Measurements from ENCODE around the gene RRP1B. TPM values are rescaled to one million over a fixed set of nuclear protein-coding genes. Genes with fewer than 3 reads are reported as not detected.

Gene RRP1B
- total and polyA plus RNA-seq, 9 of the 15 experiments (the other 6 are each of a cell fraction or from before 2014, with no cell fraction given) = 6.8 to 66.6 (median 41.9) TPM

GRCh38 chr21:43658769-43659135 is 608 bp upstream of the RRP1B start:
- ATAC-seq (no peak), DNase-seq (ENCODE audit: extremely low read depth in 1 of 4, low spot score in 3 of 4) (no peak), FAIRE-seq (no peak)
- TF ChIP-seq CHD2 (IDR thresholded peaks at IDR 0.05; ENCODE audit: low read depth, low read length) = no peak
- 0 out of 2 replicates have a peak, but pooled peaks have one; percentile 18 for TF ChIP-seq ZC3H4 (CRISPR knock-in tag; IDR thresholded peaks at IDR 0.05; ENCODE audit: borderline replicate concordance)
- TF ChIP-seq, protein P1, sequence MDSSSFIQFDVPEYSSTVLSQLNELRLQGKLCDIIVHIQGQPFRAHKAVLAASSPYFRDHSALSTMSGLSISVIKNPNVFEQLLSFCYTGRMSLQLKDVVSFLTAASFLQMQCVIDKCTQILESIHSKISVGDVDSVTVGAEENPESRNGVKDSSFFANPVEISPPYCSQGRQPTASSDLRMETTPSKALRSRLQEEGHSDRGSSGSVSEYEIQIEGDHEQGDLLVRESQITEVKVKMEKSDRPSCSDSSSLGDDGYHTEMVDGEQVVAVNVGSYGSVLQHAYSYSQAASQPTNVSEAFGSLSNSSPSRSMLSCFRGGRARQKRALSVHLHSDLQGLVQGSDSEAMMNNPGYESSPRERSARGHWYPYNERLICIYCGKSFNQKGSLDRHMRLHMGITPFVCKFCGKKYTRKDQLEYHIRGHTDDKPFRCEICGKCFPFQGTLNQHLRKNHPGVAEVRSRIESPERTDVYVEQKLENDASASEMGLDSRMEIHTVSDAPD (CRISPR knock-in tag; IDR thresholded peaks at IDR 0.05) = no peak
- TF ChIP-seq ZNF311 (CRISPR knock-in tag; IDR thresholded peaks at IDR 0.05) = no peak
- TF ChIP-seq MIER1 (IDR thresholded peaks at IDR 0.05; ENCODE audit: low read depth) = 0 out of 2 replicates have a peak, but pooled peaks have one; percentile 48
- TF ChIP-seq ZC3H11A (IDR thresholded peaks at IDR 0.05; ENCODE audit: low read depth, low read length) = no peak
- no peak for TF ChIP-seq GATAD2A (IDR thresholded peaks at IDR 0.05)
- TF ChIP-seq KDM2B (CRISPR knock-in tag; IDR thresholded peaks at IDR 0.05) = no peak
- TF ChIP-seq HDGF (IDR thresholded peaks at IDR 0.05) = 0 out of 2 replicates have a peak, but pooled peaks have one; percentile 77
- TF ChIP-seq ZNF695 (CRISPR knock-in tag; IDR thresholded peaks at IDR 0.05) = no peak
- no peak for TF ChIP-seq MTF1 (CRISPR knock-in tag; IDR thresholded peaks at IDR 0.05; ENCODE audit: borderline replicate concordance)
- TF ChIP-seq DNMT1 (IDR thresholded peaks at IDR 0.05) = no peak
- TF ChIP-seq HMG20B (CRISPR knock-in tag; IDR thresholded peaks at IDR 0.05) = peak; percentile 14; the same call in 1 of the 2 replicates
- TF ChIP-seq ZNF586 (CRISPR knock-in tag; conservative IDR thresholded peaks at IDR 0.05) = no peak
- no peak for TF ChIP-seq ZNF133 (CRISPR knock-in tag; IDR thresholded peaks at IDR 0.05)
- TF ChIP-seq ZNF740 (CRISPR knock-in tag; IDR thresholded peaks at IDR 0.05) = 0 out of 2 replicates have a peak, but pooled peaks have one; percentile 5
- TF ChIP-seq ZNF740 (tag; IDR thresholded peaks at IDR 0.05) = no peak
- 0 out of 2 replicates have a peak, but pooled peaks have one; percentile 27 for TF ChIP-seq ZNF274 (IDR thresholded peaks at IDR 0.05; ENCODE audit: borderline replicate concordance, low read depth, low read length)
- TF ChIP-seq U2AF2 (optimal IDR thresholded peaks at IDR 0.05; ENCODE audit: low read depth, low read length) = no peak
- no peak for TF ChIP-seq PKNOX1 (IDR thresholded peaks at IDR 0.05)
- TF ChIP-seq RBM39 (optimal IDR thresholded peaks at IDR 0.05; ENCODE audit: low read depth, low read length) = no peak
- H3K9me1 ChIP-seq (ENCODE audit: control insufficient read depth, insufficient read depth, low read length) = no peaks in the 10 kb centered on the region
- H3K4me1 ChIP-seq (replicated peaks in 1 of 2; ENCODE audit: control insufficient read depth in 2 of 2, insufficient read depth in 2 of 2, low read length in 2 of 2) = peaks cover 12 to 23% of the 10 kb centered on the region in 2 experiments; a peak in 4 of 5 replicates
- ChIA-PET CTCF (ENCODE audit: low intra/inter-chr PET ratio) (interaction anchor here (0.6 kb wide), 1 partner anchor 280 kb away, joined by 5 read pairs; no protein-coding TSS in a partner anchor), POLR2A (interaction anchor here (0.7 to 1.3 kb wide), 4 partner anchors 18 to 121 kb away, joined by 3 to 6 read pairs (median 4); no protein-coding TSS in a partner anchor)
- WGBS (ENCODE audit: insufficient coverage, low coverage, missing lambda C conversion rate) = 84% methylated on average over 23 of the region's 23 CpGs
- peaks cover 2% of the 10 kb centered on the region; the same call in 1 of the 2 replicates for H3K9me3 ChIP-seq (replicated peaks; ENCODE audit: control insufficient read depth, insufficient read depth, low read depth, low read length)
- intact Hi-C loops (cut with micrococcal nuclease) = no loop called here
- peaks cover 40% of the 10 kb centered on the region for H3K79me2 ChIP-seq (ENCODE audit: control insufficient read depth, insufficient read depth, low read length)
- H3K36me3 ChIP-seq (ENCODE audit: control insufficient read depth, insufficient read depth, low read length) = peaks cover 28% of the 10 kb centered on the region
- no peak overlapping the region for H3K4me3 ChIP-seq
- peak overlapping the region; percentile 88 for H3K27ac ChIP-seq (ENCODE audit: extremely low read depth, low read depth, low read length)
- no TSS peak for BruUV-seq (replicated peaks)
- peak overlapping the region; percentile 99 for H3K4me2 ChIP-seq (ENCODE audit: insufficient read depth, low read length)
- no peaks in the 10 kb centered on the region; a peak in 1 of 5 replicates for H3K27me3 ChIP-seq (ENCODE audit: control insufficient read depth in 2 of 2, insufficient read depth in 2 of 2, low read length in 2 of 2)
- peak overlapping the region; percentile 98 for H2AFZ ChIP-seq (ENCODE audit: low read depth, low read length)
- H4K20me1 ChIP-seq (replicated peaks; ENCODE audit: control insufficient read depth, insufficient read depth, low read length) = peaks cover 4% of the 10 kb centered on the region; the same call in 1 of the 2 replicates
- peak overlapping the region; percentile 76 to 96 for H3K9ac ChIP-seq (ENCODE audit: insufficient read depth in 1 of 2, low read depth in 2 of 2, low read length in 2 of 2)
- in situ Hi-C loops (cut with MboI) = no loop called here

Data from K562 (cell line).